Measurements from ENCODE around the gene PRR35. TPM values are rescaled to one million over a fixed set of nuclear protein-coding genes. Genes with fewer than 3 reads are reported as not detected.
A peak's percentile ranks its signal among the peaks of the same experiment; 100 is the strongest.

Gene PRR35
- total and polyA plus RNA-seq, 2 donors (not counting 3 experiments of a cell fraction or from before 2014, with no cell fraction given): not detected

GRCh38 chr16:525520-526180 lies 34.5 kb upstream of the PRR35 start:
- Histone ChIP-seq H3K27ac (ENCODE audit: insufficient read depth, low read depth, low read length) (peak overlapping the region; percentile 90), H3K4me2 (ENCODE audit: insufficient read depth, low read length) (peak overlapping the region; percentile 73), H3K27me3 (ENCODE audit: control insufficient read depth in 2 of 2, insufficient read depth in 2 of 2, low read length in 2 of 2) (no peaks in the 10 kb centered on the region), H3K4me1 (ENCODE audit: control insufficient read depth, extremely low read depth, insufficient read depth, low read length) (peaks cover 35% of the 10 kb centered on the region), H3K9me3 (replicated peaks; ENCODE audit: control insufficient read depth, insufficient read depth, low read length) (no peaks in the 10 kb centered on the region), H3K4me3 (replicated peaks in 1 of 3; ENCODE audit: insufficient read depth in 1 of 3, low read depth in 1 of 3, low read length in 3 of 3) (peak overlapping the region in 2 of 3 experiments; percentile 53 to 81), H3K36me3 (ENCODE audit: control insufficient read depth in 2 of 2, extremely low read depth in 1 of 2, insufficient read depth in 2 of 2, low read length in 2 of 2) (peaks cover under 1 to 7% of the 10 kb centered on the region in 2 experiments), H3K79me2 (ENCODE audit: control insufficient read depth, insufficient read depth, low read length) (peaks cover 39% of the 10 kb centered on the region), H3K9me1 (replicated peaks; ENCODE audit: control insufficient read depth, extremely low read depth, insufficient read depth, low read length) (no peaks in the 10 kb centered on the region), H4K20me1 (replicated peaks; ENCODE audit: control insufficient read depth, extremely low read depth, insufficient read depth, low read length) (no peaks in the 10 kb centered on the region), H2AFZ (ENCODE audit: low read depth, low read length) (no peak overlapping the region), H3K9ac (replicated peaks; ENCODE audit: extremely low read depth, insufficient read depth, low read length) (peak overlapping the region; percentile 12)
- dilution Hi-C loops (cut with MboI; ENCODE audit: extremely low pct_ligation_motif_present, low sequenced_read_pairs) (no loop called here), intact Hi-C loops (cut with micrococcal nuclease) (loop anchor here (2.0 to 5.0 kb wide), 2 partner anchors 42 to 129 kb away; partner anchors contain the start of genes NHLRC4, NME4 and PIGQ)
- peak; percentile 71 for DNase-seq (ENCODE audit: low read depth, low spot score)
- TF ChIP-seq MAX (IDR thresholded peaks at IDR 0.05; ENCODE audit: insufficient read depth, insufficient read length): peak; percentile 12
- peak; percentile 87 for TF ChIP-seq FOS (IDR thresholded peaks at IDR 0.05; ENCODE audit: borderline replicate concordance, insufficient read depth, low read length)
- no peak for TF ChIP-seq GATA2 (IDR thresholded peaks at IDR 0.05; ENCODE audit: insufficient read depth, insufficient read length, low read depth, low read length)
- TF ChIP-seq JUN (IDR thresholded peaks at IDR 0.05; ENCODE audit: borderline replicate concordance, insufficient read depth, insufficient read length, low read depth): peak; percentile 78
- peak; percentile 98 for FAIRE-seq
- POLR2A ChIA-PET: no interaction called here
- no TSS peak for BruUV-seq (replicated peaks)
- CTCF ChIA-PET: interaction anchor here (0.8 to 1.2 kb wide), 2 partner anchors 28 to 135 kb away, joined by 3 read pairs; no protein-coding TSS in a partner anchor

Data from endothelial cell of umbilical vein (primary cell).